ENCODE results near the gene STON1. TPM values are rescaled to one million over a fixed set of nuclear protein-coding genes. Genes with fewer than 3 reads are reported as not detected.

Gene STON1
- total and polyA plus RNA-seq, 4 donors = 0.90 to 3.8 (median 1.2) TPM

DNA sequence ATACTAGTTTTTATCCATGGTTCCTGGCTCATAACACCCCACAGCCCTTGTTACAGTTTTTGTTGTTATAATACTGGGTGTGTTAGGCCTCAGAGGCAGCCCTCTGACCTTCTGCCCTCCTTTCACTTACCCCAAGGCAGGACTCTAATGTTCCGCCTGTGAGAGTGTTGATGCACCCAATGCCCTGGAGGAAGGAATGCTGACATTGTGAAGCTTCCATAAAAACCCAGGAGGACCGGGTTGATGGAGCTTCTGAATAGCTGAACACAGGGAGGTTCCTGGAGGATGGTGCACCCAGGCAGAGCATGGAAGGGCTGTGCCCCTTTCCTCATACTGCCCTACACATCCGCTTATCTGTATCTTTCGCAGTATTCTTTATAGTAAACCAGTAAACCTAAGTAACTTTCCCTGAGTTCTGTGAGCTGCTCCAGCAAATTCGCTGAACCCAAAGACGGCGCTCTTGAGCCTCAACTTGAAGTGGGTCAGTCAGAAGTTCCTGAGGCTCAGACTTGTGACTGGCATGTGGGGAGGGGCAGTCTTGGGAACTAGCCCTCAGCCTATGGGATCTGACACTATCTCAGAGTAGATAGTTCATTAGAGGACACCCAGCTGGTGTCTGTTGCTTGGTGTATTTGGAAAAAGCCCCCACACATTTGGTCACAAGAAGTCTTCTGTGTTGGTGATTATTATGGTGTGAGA is 10.4 kb downstream of the STON1 start:
- Histone ChIP-seq H3K4me1 (ENCODE audit: control insufficient read depth in 4 of 4, insufficient read depth in 4 of 4, low read length in 3 of 4) (no peaks in the 10 kb centered on the region), H3K9me3 (ENCODE audit: control insufficient read depth in 4 of 4, low read length in 3 of 4) (no peaks in the 10 kb centered on the region), H3K4me3 (ENCODE audit: low read depth in 1 of 3, low read length in 3 of 3) (no peak overlapping the region), H3K27me3 (ENCODE audit: control insufficient read depth in 4 of 4, insufficient read depth in 4 of 4, low read length in 3 of 4) (no peaks in the 10 kb centered on the region), H3K9ac (ENCODE audit: low read depth in 1 of 2, low read length in 2 of 2) (no peak overlapping the region), H3K27ac (ENCODE audit: low read depth in 1 of 2, low read length in 2 of 2) (no peak overlapping the region), H3K36me3 (ENCODE audit: control insufficient read depth in 4 of 4, insufficient read depth in 3 of 4, low read depth in 1 of 4, low read length in 3 of 4) (no peaks in the 10 kb centered on the region)
- TF ChIP-seq MAX (IDR thresholded peaks at IDR 0.05) = no peak
- TF ChIP-seq YY1 (IDR thresholded peaks at IDR 0.05) = no peak
- TF ChIP-seq RXRA (IDR thresholded peaks at IDR 0.05) = no peak
- TF ChIP-seq, protein P1, sequence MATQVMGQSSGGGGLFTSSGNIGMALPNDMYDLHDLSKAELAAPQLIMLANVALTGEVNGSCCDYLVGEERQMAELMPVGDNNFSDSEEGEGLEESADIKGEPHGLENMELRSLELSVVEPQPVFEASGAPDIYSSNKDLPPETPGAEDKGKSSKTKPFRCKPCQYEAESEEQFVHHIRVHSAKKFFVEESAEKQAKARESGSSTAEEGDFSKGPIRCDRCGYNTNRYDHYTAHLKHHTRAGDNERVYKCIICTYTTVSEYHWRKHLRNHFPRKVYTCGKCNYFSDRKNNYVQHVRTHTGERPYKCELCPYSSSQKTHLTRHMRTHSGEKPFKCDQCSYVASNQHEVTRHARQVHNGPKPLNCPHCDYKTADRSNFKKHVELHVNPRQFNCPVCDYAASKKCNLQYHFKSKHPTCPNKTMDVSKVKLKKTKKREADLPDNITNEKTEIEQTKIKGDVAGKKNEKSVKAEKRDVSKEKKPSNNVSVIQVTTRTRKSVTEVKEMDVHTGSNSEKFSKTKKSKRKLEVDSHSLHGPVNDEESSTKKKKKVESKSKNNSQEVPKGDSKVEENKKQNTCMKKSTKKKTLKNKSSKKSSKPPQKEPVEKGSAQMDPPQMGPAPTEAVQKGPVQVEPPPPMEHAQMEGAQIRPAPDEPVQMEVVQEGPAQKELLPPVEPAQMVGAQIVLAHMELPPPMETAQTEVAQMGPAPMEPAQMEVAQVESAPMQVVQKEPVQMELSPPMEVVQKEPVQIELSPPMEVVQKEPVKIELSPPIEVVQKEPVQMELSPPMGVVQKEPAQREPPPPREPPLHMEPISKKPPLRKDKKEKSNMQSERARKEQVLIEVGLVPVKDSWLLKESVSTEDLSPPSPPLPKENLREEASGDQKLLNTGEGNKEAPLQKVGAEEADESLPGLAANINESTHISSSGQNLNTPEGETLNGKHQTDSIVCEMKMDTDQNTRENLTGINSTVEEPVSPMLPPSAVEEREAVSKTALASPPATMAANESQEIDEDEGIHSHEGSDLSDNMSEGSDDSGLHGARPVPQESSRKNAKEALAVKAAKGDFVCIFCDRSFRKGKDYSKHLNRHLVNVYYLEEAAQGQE (IDR thresholded peaks at IDR 0.05) = no peak
- TF ChIP-seq TAF1 (conservative IDR thresholded peaks at IDR 0.05) = no peak
- TF ChIP-seq NR2F2 (IDR thresholded peaks at IDR 0.05) = no peak
- TF ChIP-seq, protein P2, sequence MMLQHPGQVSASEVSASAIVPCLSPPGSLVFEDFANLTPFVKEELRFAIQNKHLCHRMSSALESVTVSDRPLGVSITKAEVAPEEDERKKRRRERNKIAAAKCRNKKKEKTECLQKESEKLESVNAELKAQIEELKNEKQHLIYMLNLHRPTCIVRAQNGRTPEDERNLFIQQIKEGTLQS (IDR thresholded peaks at IDR 0.05) = no peak
- TF ChIP-seq GABPA (IDR thresholded peaks at IDR 0.05 in 1 of 2, conservative IDR thresholded peaks at IDR 0.05 in 1 of 2) = no peak
- no peak for TF ChIP-seq JUND (IDR thresholded peaks at IDR 0.05)
- no peak for TF ChIP-seq FOXA2 (IDR thresholded peaks at IDR 0.05)
- TF ChIP-seq SP1 (IDR thresholded peaks at IDR 0.05) = no peak
- TF ChIP-seq EGR1 (IDR thresholded peaks at IDR 0.05; ENCODE audit: low read depth in 2 of 2) = no peak
- no peak for TF ChIP-seq CTCF (IDR thresholded peaks at IDR 0.05; ENCODE audit: low read depth, low read length, missing input control)
- TF ChIP-seq, protein P3, sequence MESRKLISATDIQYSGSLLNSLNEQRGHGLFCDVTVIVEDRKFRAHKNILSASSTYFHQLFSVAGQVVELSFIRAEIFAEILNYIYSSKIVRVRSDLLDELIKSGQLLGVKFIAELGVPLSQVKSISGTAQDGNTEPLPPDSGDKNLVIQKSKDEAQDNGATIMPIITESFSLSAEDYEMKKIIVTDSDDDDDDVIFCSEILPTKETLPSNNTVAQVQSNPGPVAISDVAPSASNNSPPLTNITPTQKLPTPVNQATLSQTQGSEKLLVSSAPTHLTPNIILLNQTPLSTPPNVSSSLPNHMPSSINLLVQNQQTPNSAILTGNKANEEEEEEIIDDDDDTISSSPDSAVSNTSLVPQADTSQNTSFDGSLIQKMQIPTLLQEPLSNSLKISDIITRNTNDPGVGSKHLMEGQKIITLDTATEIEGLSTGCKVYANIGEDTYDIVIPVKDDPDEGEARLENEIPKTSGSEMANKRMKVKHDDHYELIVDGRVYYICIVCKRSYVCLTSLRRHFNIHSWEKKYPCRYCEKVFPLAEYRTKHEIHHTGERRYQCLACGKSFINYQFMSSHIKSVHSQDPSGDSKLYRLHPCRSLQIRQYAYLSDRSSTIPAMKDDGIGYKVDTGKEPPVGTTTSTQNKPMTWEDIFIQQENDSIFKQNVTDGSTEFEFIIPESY (IDR thresholded peaks at IDR 0.05) = no peak
- TF ChIP-seq RAD21 (IDR thresholded peaks at IDR 0.05) = no peak
- TF ChIP-seq HNF4A (conservative IDR thresholded peaks at IDR 0.05) = no peak
- no peak for TF ChIP-seq FOXA1 (IDR thresholded peaks at IDR 0.05)
- no peak for TF ChIP-seq HNF4G (IDR thresholded peaks at IDR 0.05)
- no peak for DNase-seq (ENCODE audit: low spot score)
- WGBS = 93% methylated on average over 7 of the region's 7 CpGs
